Panc1 (cell line): ENCODE measurements around the gene TIMM13.

Experiments
- POLR2AphosphoS5 ChIP-seq: IDR thresholded peaks from 2 replicates; pipeline ENCODE4 v1.6.1; 2012; ENCODE audit warnings: mild to moderate bottlenecking, low read depth, low read length, moderate library complexity
- REST ChIP-seq, 2 experiments: IDR thresholded peaks; 2 replicates each; pipeline ENCODE4 v1.6.1; 2011 to 2012; ENCODE audit warnings: low read depth in 2 of 2, control low read depth in 1 of 2, low read length in 1 of 2, mild to moderate bottlenecking in 1 of 2, moderate library complexity in 1 of 2; ENCODE audit not compliant: insufficient read depth in 1 of 2
- SIN3A ChIP-seq: IDR thresholded peaks from 2 replicates; pipeline ENCODE4 v1.6.1; 2012; ENCODE audit warnings: low read depth, mild to moderate bottlenecking, low read length, moderate library complexity, borderline replicate concordance; ENCODE audit not compliant: insufficient read depth
- TF ChIP-seq, protein P1 (sequence below): fragments of 450-650 bp; IDR thresholded peaks from 2 replicates; pipeline ENCODE4 v1.5.1; 2017; ENCODE audit warnings: mild to moderate bottlenecking

DNA sequence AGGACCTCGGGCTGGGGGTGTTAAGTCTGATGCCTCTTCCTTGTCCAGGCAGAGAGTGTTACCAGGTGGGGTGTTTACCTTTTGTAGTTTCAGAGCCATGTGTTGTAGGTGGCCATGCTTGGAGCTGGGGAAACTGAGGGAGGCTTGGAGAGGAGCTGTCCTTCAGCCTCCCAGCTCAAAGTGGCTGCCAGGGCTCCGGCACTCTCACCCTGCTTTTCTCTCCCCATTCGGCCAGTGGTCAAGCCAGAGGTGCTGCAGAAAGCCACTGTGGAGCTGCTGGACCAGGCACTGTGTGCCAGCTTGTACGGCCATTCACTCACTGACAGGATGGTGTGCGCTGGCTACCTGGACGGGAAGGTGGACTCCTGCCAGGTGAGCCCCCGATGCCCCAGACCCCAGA is 17.4 kb downstream of the TIMM13 start:
- TF ChIP-seq, protein P1, sequence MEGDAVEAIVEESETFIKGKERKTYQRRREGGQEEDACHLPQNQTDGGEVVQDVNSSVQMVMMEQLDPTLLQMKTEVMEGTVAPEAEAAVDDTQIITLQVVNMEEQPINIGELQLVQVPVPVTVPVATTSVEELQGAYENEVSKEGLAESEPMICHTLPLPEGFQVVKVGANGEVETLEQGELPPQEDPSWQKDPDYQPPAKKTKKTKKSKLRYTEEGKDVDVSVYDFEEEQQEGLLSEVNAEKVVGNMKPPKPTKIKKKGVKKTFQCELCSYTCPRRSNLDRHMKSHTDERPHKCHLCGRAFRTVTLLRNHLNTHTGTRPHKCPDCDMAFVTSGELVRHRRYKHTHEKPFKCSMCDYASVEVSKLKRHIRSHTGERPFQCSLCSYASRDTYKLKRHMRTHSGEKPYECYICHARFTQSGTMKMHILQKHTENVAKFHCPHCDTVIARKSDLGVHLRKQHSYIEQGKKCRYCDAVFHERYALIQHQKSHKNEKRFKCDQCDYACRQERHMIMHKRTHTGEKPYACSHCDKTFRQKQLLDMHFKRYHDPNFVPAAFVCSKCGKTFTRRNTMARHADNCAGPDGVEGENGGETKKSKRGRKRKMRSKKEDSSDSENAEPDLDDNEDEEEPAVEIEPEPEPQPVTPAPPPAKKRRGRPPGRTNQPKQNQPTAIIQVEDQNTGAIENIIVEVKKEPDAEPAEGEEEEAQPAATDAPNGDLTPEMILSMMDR = no peak
- TF ChIP-seq POLR2AphosphoS5 (no peak), REST (IDR thresholded peaks at IDR 0.05; ENCODE audit: insufficient read depth in 1 of 2, low read depth in 2 of 2, low read length in 1 of 2) (no peak), SIN3A (no peak)
